Measurements from ENCODE around the gene NDUFV1.
"Not testable (repeated sequence)": the region's sequence is repeated elsewhere in the genome, so short reads cannot be mapped to it uniquely, and the experiment has no call there.

The NDUFV1 gene

GRCh38 chr11:67634366-67635230 lies 27.9 kb downstream of the NDUFV1 start:
- no peak for DNase-seq (ENCODE audit: low read depth in 1 of 2, low spot score in 1 of 2)
- in situ Hi-C loops (cut with HindIII; ENCODE audit: low pct_unique_long_range_greater_than_20kb, low sequenced_read_pairs): no loop called here
- no peak for TF ChIP-seq JUND (IDR thresholded peaks at IDR 0.05; ENCODE audit: low read depth)

- in situ Hi-C loops (cut with HindIII; ENCODE audit: low pct_unique_long_range_greater_than_20kb, low sequenced_read_pairs): no loop called here
- DNase-seq (ENCODE audit: low read depth in 1 of 2, low spot score in 1 of 2): no peak
- no peak for TF ChIP-seq JUND (IDR thresholded peaks at IDR 0.05; ENCODE audit: low read depth)
Observed at GRCh38 chr11:67635231-67635521, 28.4 kb downstream of the NDUFV1 start.

GRCh38 chr11:67636962-67637361 lies 30.2 kb downstream of the NDUFV1 start:
- DNase-seq (ENCODE audit: low read depth in 1 of 2, low spot score in 1 of 2): no peak
- in situ Hi-C loops (cut with HindIII; ENCODE audit: low pct_unique_long_range_greater_than_20kb, low sequenced_read_pairs): no loop called here

GRCh38 chr11:67637441-67637840 lies 30.7 kb downstream of the NDUFV1 start:
- in situ Hi-C loops (cut with HindIII; ENCODE audit: low pct_unique_long_range_greater_than_20kb, low sequenced_read_pairs): not testable (repeated sequence)
- peak in 1 of 2 experiments; percentile 60 for DNase-seq (ENCODE audit: low read depth in 1 of 2, low spot score in 1 of 2)

More at GRCh38 chr11:67636962-67637361, 30.2 kb downstream of the NDUFV1 start:
- no peak for TF ChIP-seq JUND (IDR thresholded peaks at IDR 0.05; ENCODE audit: low read depth)

GRCh38 chr11:67638535-67639437 lies 32.0 kb downstream of the NDUFV1 start:
- DNase-seq (ENCODE audit: low read depth in 1 of 2, low spot score in 1 of 2): no peak
- in situ Hi-C loops (cut with HindIII; ENCODE audit: low pct_unique_long_range_greater_than_20kb, low sequenced_read_pairs): no loop called here
- TF ChIP-seq JUND (IDR thresholded peaks at IDR 0.05; ENCODE audit: low read depth): no peak

- TF ChIP-seq JUND (IDR thresholded peaks at IDR 0.05; ENCODE audit: low read depth): no peak
- DNase-seq (ENCODE audit: low read depth in 1 of 2, low spot score in 1 of 2): no peak
- in situ Hi-C loops (cut with HindIII; ENCODE audit: low pct_unique_long_range_greater_than_20kb, low sequenced_read_pairs): no loop called here
Observed at GRCh38 chr11:67639438-67639859, 32.7 kb downstream of the NDUFV1 start, which contains the start of gene TBX10. TBX10 (minus strand) TSS chr11:67639763; CDS start chr11:67639472, 291 bp downstream.

- peak; percentile 77 to 88 for DNase-seq (ENCODE audit: low read depth in 1 of 2, low spot score in 1 of 2)
- in situ Hi-C loops (cut with HindIII; ENCODE audit: low pct_unique_long_range_greater_than_20kb, low sequenced_read_pairs): no loop called here
- TF ChIP-seq JUND (IDR thresholded peaks at IDR 0.05; ENCODE audit: low read depth): no peak
Observed at GRCh38 chr11:67640021-67640757, 33.5 kb downstream of the NDUFV1 start.

GRCh38 chr11:67640758-67641337 lies 34.1 kb downstream of the NDUFV1 start:
- TF ChIP-seq JUND (IDR thresholded peaks at IDR 0.05; ENCODE audit: low read depth): no peak
- no peak for DNase-seq (ENCODE audit: low read depth in 1 of 2, low spot score in 1 of 2)
- in situ Hi-C loops (cut with HindIII; ENCODE audit: low pct_unique_long_range_greater_than_20kb, low sequenced_read_pairs): no loop called here

GRCh38 chr11:67641338-67642172 lies 34.8 kb downstream of the NDUFV1 start:
- in situ Hi-C loops (cut with HindIII; ENCODE audit: low pct_unique_long_range_greater_than_20kb, low sequenced_read_pairs): no loop called here
- no peak for TF ChIP-seq JUND (IDR thresholded peaks at IDR 0.05; ENCODE audit: low read depth)
- DNase-seq (ENCODE audit: low read depth in 1 of 2, low spot score in 1 of 2): no peak

- no peak for TF ChIP-seq JUND (IDR thresholded peaks at IDR 0.05; ENCODE audit: low read depth)
- no peak for DNase-seq (ENCODE audit: low read depth in 1 of 2, low spot score in 1 of 2)
- in situ Hi-C loops (cut with HindIII; ENCODE audit: low pct_unique_long_range_greater_than_20kb, low sequenced_read_pairs): no loop called here
Observed at GRCh38 chr11:67642173-67643120, 35.7 kb downstream of the NDUFV1 start.

All from T47D (cell line).